OCI-LY1 (cell line): ENCODE data around the gene STAM2.
A peak's percentile ranks its signal among the peaks of the same experiment; 100 is the strongest.

ENCODE experiments used
- H2AFZ ChIP-seq: fragments of 200-600 bp; sonication (generic), shearing (Covaris generic); 2 replicates; pipeline ENCODE4 v1.6.0; 2014; ENCODE audit warnings: antibody characterized with exemption, mild to moderate bottlenecking, low read length
- H3F3A ChIP-seq: fragments of 200-600 bp; sonication (generic), shearing (Covaris generic); 2 replicates; pipeline ENCODE4 v1.6.0; 2014; ENCODE audit warnings: mild to moderate bottlenecking, antibody characterized with exemption, low read length, moderate library complexity; ENCODE audit not compliant: insufficient read depth
- H3K27ac ChIP-seq: fragments of 200-600 bp; sonication (generic); 2 replicates; pipeline ENCODE4 v1.5.1; 2014; ENCODE audit warnings: low read length, mixed run types, mild to moderate bottlenecking, low read depth; ENCODE audit not compliant: poor library complexity, severe bottlenecking
- H3K27me3 ChIP-seq: fragments of 200-600 bp; sonication (generic); 2 replicates; pipeline ENCODE4 v1.6.0; 2014; ENCODE audit warnings: antibody characterized with exemption, mild to moderate bottlenecking, low read length, moderate library complexity; ENCODE audit not compliant: insufficient read depth
- H3K36me3 ChIP-seq: fragments of 200-600 bp; sonication (generic); 2 replicates; pipeline ENCODE4 v1.6.1; 2014; ENCODE audit warnings: mild to moderate bottlenecking, antibody characterized with exemption, low read length, moderate library complexity, mixed read lengths; ENCODE audit not compliant: insufficient read depth
- H3K4me1 ChIP-seq: fragments of 200-600 bp; sonication (generic); 2 replicates; pipeline ENCODE4 v1.5.1; 2014; ENCODE audit warnings: mild to moderate bottlenecking, low read length, moderate library complexity; ENCODE audit not compliant: insufficient read depth, severe bottlenecking
- H3K4me2 ChIP-seq: fragments of 200-600 bp; sonication (generic), shearing (Covaris generic); 2 replicates; pipeline ENCODE4 v1.6.1; 2014; ENCODE audit warnings: low read length
- H3K4me3 ChIP-seq: fragments of 200-600 bp; sonication (generic); 2 replicates; pipeline ENCODE4 v1.5.1; 2014; ENCODE audit warnings: low read length, low read depth, mild to moderate bottlenecking, mixed read lengths; ENCODE audit not compliant: poor library complexity, severe bottlenecking
- H3K79me2 ChIP-seq: fragments of 200-600 bp; shearing (Covaris generic); 2 replicates; pipeline ENCODE4 v1.6.1; 2016; ENCODE audit warnings: mixed run types, low read length, mixed read lengths; ENCODE audit not compliant: insufficient read depth
- H3K9ac ChIP-seq: fragments of 200-600 bp; sonication (generic), shearing (Covaris generic); 2 replicates; pipeline ENCODE4 v1.6.1; 2014; ENCODE audit warnings: mild to moderate bottlenecking, low read length, mixed read lengths
- H3K9me2 ChIP-seq: fragments of 200-600 bp; sonication (generic), shearing (Covaris generic); 2 replicates; pipeline ENCODE4 v1.6.1; 2014; ENCODE audit warnings: low read depth, mild to moderate bottlenecking, low read length, mixed read lengths
- H3K9me3 ChIP-seq: fragments of 200-600 bp; shearing (Covaris generic); 2 replicates; pipeline ENCODE4 v1.6.1; 2014; ENCODE audit warnings: low read length, mixed read lengths
- H4K20me1 ChIP-seq: fragments of 200-600 bp; sonication (generic), shearing (Covaris generic); 2 replicates; pipeline ENCODE4 v1.6.0; 2016; ENCODE audit warnings: mild to moderate bottlenecking, low read length; ENCODE audit not compliant: insufficient read depth
- EZH2 ChIP-seq: fragments of 200-600 bp; sonication (generic), shearing (Covaris generic); IDR thresholded peaks from 2 replicates; pipeline ENCODE4 v1.8.0; 2017; ENCODE audit warnings: borderline replicate concordance, mixed run types, mild to moderate bottlenecking, antibody characterized with exemption, low read length, moderate library complexity, mixed read lengths
- TF ChIP-seq, protein P1 (sequence below): fragments of 200-600 bp; sonication (generic), shearing (Covaris generic); IDR thresholded peaks from 2 replicates; pipeline ENCODE4 v1.5.1; 2017; ENCODE audit warnings: mild to moderate bottlenecking, antibody characterized with exemption, low read length, moderate library complexity, mixed read lengths

STAM2 gene

DNA sequence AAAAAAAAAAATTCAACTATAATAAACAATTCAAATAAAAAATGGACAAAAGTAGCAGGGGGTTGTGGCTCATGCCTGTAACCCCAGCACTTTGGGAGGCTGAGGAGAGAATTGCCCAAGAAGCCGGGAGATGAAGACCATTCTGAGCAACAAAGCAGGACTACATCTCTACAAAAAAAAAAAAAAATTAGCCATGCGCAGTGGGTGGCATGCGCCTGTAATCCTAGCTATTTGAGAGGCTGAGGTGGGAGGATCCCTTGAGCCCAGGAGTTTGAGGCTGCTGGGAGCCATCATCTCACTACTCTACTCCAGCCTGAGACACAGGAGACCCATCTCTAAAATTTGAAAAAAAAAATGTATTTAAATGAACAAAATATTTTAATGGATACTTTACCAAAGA lies 72.3 kb downstream of the STAM2 start:
- H3K4me2 ChIP-seq: no peak overlapping the region
- no peaks in the 10 kb centered on the region for H3F3A ChIP-seq
- H3K9me3 ChIP-seq: no peaks in the 10 kb centered on the region
- H3K27me3 ChIP-seq: no peaks in the 10 kb centered on the region; the same call in 1 of the 2 replicates
- no peak overlapping the region for H3K4me3 ChIP-seq
- no peaks in the 10 kb centered on the region for H3K79me2 ChIP-seq
- no peaks in the 10 kb centered on the region for H3K9me2 ChIP-seq
- H3K4me1 ChIP-seq: no peaks in the 10 kb centered on the region
- no peak overlapping the region for H2AFZ ChIP-seq
- H4K20me1 ChIP-seq: no peaks in the 10 kb centered on the region
- no peak overlapping the region for H3K27ac ChIP-seq
- no peak for TF ChIP-seq EZH2
- TF ChIP-seq, protein P1, sequence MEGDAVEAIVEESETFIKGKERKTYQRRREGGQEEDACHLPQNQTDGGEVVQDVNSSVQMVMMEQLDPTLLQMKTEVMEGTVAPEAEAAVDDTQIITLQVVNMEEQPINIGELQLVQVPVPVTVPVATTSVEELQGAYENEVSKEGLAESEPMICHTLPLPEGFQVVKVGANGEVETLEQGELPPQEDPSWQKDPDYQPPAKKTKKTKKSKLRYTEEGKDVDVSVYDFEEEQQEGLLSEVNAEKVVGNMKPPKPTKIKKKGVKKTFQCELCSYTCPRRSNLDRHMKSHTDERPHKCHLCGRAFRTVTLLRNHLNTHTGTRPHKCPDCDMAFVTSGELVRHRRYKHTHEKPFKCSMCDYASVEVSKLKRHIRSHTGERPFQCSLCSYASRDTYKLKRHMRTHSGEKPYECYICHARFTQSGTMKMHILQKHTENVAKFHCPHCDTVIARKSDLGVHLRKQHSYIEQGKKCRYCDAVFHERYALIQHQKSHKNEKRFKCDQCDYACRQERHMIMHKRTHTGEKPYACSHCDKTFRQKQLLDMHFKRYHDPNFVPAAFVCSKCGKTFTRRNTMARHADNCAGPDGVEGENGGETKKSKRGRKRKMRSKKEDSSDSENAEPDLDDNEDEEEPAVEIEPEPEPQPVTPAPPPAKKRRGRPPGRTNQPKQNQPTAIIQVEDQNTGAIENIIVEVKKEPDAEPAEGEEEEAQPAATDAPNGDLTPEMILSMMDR: no peak
- no peak overlapping the region for H3K9ac ChIP-seq
- H3K36me3 ChIP-seq: no peaks in the 10 kb centered on the region

GRCh38 chr2:152100961-152101360 lies 74.6 kb downstream of the STAM2 start:
- H3K27me3 ChIP-seq: no peaks in the 10 kb centered on the region; the same call in 1 of the 2 replicates
- TF ChIP-seq, protein P1: no peak
- TF ChIP-seq EZH2: no peak

DNA sequence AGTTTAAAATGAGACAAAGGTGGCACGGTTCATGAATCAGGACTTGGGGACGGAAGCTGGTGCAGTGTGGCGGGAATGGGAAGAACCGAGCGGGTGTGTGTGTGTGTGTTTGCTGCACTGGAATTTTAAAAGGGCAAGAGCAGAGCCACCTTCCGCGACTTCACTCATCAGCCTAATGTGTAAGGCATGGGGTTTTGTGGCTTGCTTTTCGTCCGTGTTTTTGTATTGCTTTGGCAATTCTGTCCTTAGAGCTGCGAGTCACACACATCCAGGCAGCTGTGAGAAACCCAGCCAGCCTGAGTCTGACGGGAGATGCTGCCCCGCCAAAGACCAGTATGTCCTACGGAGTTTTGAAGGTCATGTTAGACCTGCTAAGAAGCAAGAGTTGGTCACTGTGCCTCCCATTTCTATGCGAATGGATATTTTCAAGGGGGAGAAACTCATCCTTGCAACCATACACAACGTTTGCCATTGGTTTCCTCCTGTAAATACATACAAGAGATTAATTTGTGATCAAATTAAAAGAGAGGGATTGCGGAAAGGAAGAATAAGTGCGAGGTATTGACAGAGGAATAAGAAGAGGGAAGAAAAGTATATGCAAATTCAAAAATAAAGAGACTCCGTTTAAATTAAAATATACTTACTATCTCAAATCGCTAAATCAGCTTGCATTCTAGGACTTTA lies 76.1 kb downstream of the STAM2 start:
- H3K4me2 ChIP-seq: peak overlapping the region; percentile 41; the same call in 1 of the 2 replicates
- no peaks in the 10 kb centered on the region for H4K20me1 ChIP-seq
- H3K4me1 ChIP-seq: no peaks in the 10 kb centered on the region
- peak overlapping the region; percentile 45 for H3K4me3 ChIP-seq
- TF ChIP-seq, protein P1: no peak
- TF ChIP-seq EZH2: no peak
- H3K9ac ChIP-seq: no peak overlapping the region
- no peaks in the 10 kb centered on the region for H3K9me2 ChIP-seq
- H2AFZ ChIP-seq: no peak overlapping the region
- H3K27ac ChIP-seq: no peak overlapping the region
- H3K27me3 ChIP-seq: no peaks in the 10 kb centered on the region; the same call in 1 of the 2 replicates
- H3K9me3 ChIP-seq: no peaks in the 10 kb centered on the region
- no peaks in the 10 kb centered on the region for H3F3A ChIP-seq
- no peaks in the 10 kb centered on the region for H3K79me2 ChIP-seq
- H3K36me3 ChIP-seq: no peaks in the 10 kb centered on the region

More at GRCh38 chr2:152100961-152101360, 74.6 kb downstream of the STAM2 start:
- H3K9me2 ChIP-seq: no peaks in the 10 kb centered on the region
- no peak overlapping the region for H3K27ac ChIP-seq
- no peak overlapping the region for H3K9ac ChIP-seq
- no peaks in the 10 kb centered on the region for H4K20me1 ChIP-seq
- H2AFZ ChIP-seq: no peak overlapping the region
- no peak overlapping the region for H3K4me3 ChIP-seq
- no peak overlapping the region for H3K4me2 ChIP-seq
- H3K79me2 ChIP-seq: no peaks in the 10 kb centered on the region
- H3K36me3 ChIP-seq: no peaks in the 10 kb centered on the region
- H3K9me3 ChIP-seq: no peaks in the 10 kb centered on the region
- H3F3A ChIP-seq: no peaks in the 10 kb centered on the region
- H3K4me1 ChIP-seq: no peaks in the 10 kb centered on the region
